Osteocyte (in vitro differentiated cells): ENCODE data around the gene KLHL33. TPM values are rescaled to one million over a fixed set of nuclear protein-coding genes. Genes with fewer than 3 reads are reported as not detected.

ENCODE experiments used
- DNase-seq: peaks from one replicate; pipeline ENCODE4 v3.0.0; 2021; ENCODE audit warnings: mixed read lengths; ENCODE audit not compliant: unreplicated experiment; ENCODE audit errors: extremely low spot score
- H3K27ac Mint-ChIP-seq: one replicate; pipeline ENCODE4 v1.8.0; 2021; ENCODE audit warnings: mild to moderate bottlenecking, mixed read lengths; ENCODE audit not compliant: unreplicated experiment
- H3K27me3 Mint-ChIP-seq: one replicate; pipeline ENCODE4 v1.8.0; 2021; ENCODE audit warnings: mixed read lengths; ENCODE audit not compliant: unreplicated experiment
- H3K36me3 Mint-ChIP-seq: one replicate; pipeline ENCODE4 v1.8.0; 2021; ENCODE audit warnings: mixed read lengths; ENCODE audit not compliant: unreplicated experiment
- H3K4me1 Mint-ChIP-seq: one replicate; pipeline ENCODE4 v1.8.0; 2021; ENCODE audit warnings: mixed read lengths; ENCODE audit not compliant: unreplicated experiment
- H3K4me3 Mint-ChIP-seq: one replicate; pipeline ENCODE4 v1.8.0; 2021; ENCODE audit warnings: mild to moderate bottlenecking, moderate library complexity, mixed read lengths; ENCODE audit not compliant: unreplicated experiment
- H3K9me3 Mint-ChIP-seq: one replicate; pipeline ENCODE4 v1.8.0; 2021; ENCODE audit warnings: mixed read lengths; ENCODE audit not compliant: unreplicated experiment
- total RNA-seq: library from RNA; stranded (reverse); gene quantifications from 2 replicates; pipeline ENCODE4 v1.2.1, GENCODE V29; 2021
- TF ChIP-seq, protein P1 (sequence below): fragments of 200-600 bp; sonication (generic); IDR thresholded peaks from 2 replicates; pipeline ENCODE4 v1.5.0; 2021; ENCODE audit warnings: antibody characterized with exemption, mild to moderate bottlenecking, moderate library complexity

The KLHL33 gene
- total RNA-seq, 1 donor from 2014 or later, result 0.08 TPM

GRCh38 chr14:20434701-20435581 lies 1.0 kb downstream of the KLHL33 start:
- Mint-ChIP-seq H3K4me1 (peaks cover 6% of the 10 kb centered on the region), H3K9me3 (no peaks in the 10 kb centered on the region), H3K36me3 (no peaks in the 10 kb centered on the region), H3K27ac (no peak overlapping the region), H3K4me3 (no peak overlapping the region), H3K27me3 (peaks cover 3% of the 10 kb centered on the region)
- no peak for DNase-seq
- TF ChIP-seq, protein P1, sequence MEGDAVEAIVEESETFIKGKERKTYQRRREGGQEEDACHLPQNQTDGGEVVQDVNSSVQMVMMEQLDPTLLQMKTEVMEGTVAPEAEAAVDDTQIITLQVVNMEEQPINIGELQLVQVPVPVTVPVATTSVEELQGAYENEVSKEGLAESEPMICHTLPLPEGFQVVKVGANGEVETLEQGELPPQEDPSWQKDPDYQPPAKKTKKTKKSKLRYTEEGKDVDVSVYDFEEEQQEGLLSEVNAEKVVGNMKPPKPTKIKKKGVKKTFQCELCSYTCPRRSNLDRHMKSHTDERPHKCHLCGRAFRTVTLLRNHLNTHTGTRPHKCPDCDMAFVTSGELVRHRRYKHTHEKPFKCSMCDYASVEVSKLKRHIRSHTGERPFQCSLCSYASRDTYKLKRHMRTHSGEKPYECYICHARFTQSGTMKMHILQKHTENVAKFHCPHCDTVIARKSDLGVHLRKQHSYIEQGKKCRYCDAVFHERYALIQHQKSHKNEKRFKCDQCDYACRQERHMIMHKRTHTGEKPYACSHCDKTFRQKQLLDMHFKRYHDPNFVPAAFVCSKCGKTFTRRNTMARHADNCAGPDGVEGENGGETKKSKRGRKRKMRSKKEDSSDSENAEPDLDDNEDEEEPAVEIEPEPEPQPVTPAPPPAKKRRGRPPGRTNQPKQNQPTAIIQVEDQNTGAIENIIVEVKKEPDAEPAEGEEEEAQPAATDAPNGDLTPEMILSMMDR, result no peak

- Mint-ChIP-seq H3K9me3 (no peaks in the 10 kb centered on the region), H3K4me3 (no peak overlapping the region), H3K4me1 (peaks cover 6% of the 10 kb centered on the region), H3K27me3 (peaks cover 3% of the 10 kb centered on the region), H3K36me3 (no peaks in the 10 kb centered on the region), H3K27ac (no peak overlapping the region)
- DNase-seq, result no peak
- TF ChIP-seq, protein P1, result no peak
Measured at GRCh38 chr14:20429801-20430669, 5.9 kb downstream of the KLHL33 start.

GRCh38 chr14:20428802-20429201 lies 7.2 kb downstream of the KLHL33 start:
- H3K36me3 Mint-ChIP-seq, result no peaks in the 10 kb centered on the region
- no peak overlapping the region for H3K4me3 Mint-ChIP-seq
- no peak overlapping the region for H3K27ac Mint-ChIP-seq
- H3K9me3 Mint-ChIP-seq, result no peaks in the 10 kb centered on the region
- no peak for DNase-seq
- TF ChIP-seq, protein P1, result no peak
- peaks cover 6% of the 10 kb centered on the region for H3K4me1 Mint-ChIP-seq
- H3K27me3 Mint-ChIP-seq, result peaks cover 3% of the 10 kb centered on the region

- Mint-ChIP-seq H3K27me3 (no peaks in the 10 kb centered on the region), H3K9me3 (no peaks in the 10 kb centered on the region), H3K4me3 (no peak overlapping the region), H3K4me1 (peaks cover 6% of the 10 kb centered on the region), H3K36me3 (no peaks in the 10 kb centered on the region), H3K27ac (no peak overlapping the region)
- DNase-seq, result no peak
- TF ChIP-seq, protein P1, result no peak
Measured at GRCh38 chr14:20428010-20428365, 8.0 kb downstream of the KLHL33 start.
